PC-9 (cell line): ENCODE data around the gene AKTIP.

Experiments
- EZH2 ChIP-seq: fragments of 200-600 bp; sonication (generic); IDR thresholded peaks from 2 replicates; pipeline ENCODE4 v1.8.0; 2017; ENCODE audit warnings: antibody characterized with exemption, low read depth
- TF ChIP-seq, protein P1 (sequence below): fragments of 200-600 bp; sonication (generic); conservative IDR thresholded peaks from 2 replicates; pipeline ENCODE4 v1.6.1; 2017; ENCODE audit warnings: mixed run types, antibody characterized with exemption, mild to moderate bottlenecking, moderate library complexity

DNA sequence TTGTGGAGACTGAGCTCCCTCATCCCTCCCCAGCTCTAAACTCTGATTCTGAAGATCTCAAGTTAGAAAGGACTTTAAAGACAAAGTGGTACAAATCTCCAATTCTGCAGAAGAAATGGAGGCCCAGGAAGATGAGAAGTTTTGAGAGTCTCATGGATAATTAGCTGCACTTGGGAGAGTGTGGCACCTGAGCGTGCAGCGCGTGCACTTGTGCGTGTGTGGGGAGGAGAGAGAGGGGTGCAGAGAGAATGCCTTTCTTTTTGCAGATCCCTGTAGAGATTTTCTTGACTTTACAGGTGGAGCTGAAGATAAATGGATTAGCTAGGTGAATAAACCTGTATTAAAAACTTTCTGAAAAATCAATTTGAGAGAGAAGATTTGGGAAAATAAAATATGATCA, 14.8 kb upstream of the AKTIP start:
- no peak for TF ChIP-seq EZH2
- TF ChIP-seq, protein P1, sequence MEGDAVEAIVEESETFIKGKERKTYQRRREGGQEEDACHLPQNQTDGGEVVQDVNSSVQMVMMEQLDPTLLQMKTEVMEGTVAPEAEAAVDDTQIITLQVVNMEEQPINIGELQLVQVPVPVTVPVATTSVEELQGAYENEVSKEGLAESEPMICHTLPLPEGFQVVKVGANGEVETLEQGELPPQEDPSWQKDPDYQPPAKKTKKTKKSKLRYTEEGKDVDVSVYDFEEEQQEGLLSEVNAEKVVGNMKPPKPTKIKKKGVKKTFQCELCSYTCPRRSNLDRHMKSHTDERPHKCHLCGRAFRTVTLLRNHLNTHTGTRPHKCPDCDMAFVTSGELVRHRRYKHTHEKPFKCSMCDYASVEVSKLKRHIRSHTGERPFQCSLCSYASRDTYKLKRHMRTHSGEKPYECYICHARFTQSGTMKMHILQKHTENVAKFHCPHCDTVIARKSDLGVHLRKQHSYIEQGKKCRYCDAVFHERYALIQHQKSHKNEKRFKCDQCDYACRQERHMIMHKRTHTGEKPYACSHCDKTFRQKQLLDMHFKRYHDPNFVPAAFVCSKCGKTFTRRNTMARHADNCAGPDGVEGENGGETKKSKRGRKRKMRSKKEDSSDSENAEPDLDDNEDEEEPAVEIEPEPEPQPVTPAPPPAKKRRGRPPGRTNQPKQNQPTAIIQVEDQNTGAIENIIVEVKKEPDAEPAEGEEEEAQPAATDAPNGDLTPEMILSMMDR, result no peak
